Effector CD8-positive, alpha-beta T cell (primary cell): ENCODE data around the gene LIPM.
A peak's percentile ranks its signal among the peaks of the same experiment; 100 is the strongest.
"Not testable (repeated sequence)": the region's sequence is repeated elsewhere in the genome, so short reads cannot be mapped to it uniquely, and the experiment has no call there.

Experiments used
- DNase-seq: peaks from one replicate; lab custom pipeline; 2025; lab: John Stamatoyannopoulos, UW

LIPM gene

GRCh38 chr10:88800152-88801125 is 2.1 kb upstream of the LIPM start:
- DNase-seq: no peak

GRCh38 chr10:88803641-88804040 is 1.1 kb downstream of the LIPM start:
- no peak for DNase-seq

GRCh38 chr10:88804083-88804812 is 1.7 kb downstream of the LIPM start:
- no peak for DNase-seq

GRCh38 chr10:88805361-88805760 is 2.8 kb downstream of the LIPM start:
- no peak for DNase-seq

DNA sequence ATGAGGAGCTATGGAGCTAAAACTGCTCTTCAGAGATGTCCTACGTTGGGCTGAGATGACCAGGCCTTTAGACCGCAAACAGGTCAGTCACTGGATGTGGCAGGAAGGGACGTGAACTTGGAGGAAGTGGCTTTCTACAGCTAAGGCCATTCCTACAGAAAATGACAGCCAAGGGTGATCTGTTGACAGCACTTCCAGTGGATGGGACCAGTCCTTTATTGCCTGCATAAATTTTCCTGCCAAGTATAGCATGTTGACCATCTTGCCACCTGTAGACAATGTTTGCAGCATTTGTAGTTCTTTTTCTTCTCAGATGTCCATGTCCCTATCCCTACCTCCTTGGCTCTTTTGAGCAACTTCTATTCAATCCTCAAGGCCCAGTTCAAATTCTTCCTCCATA is 3.4 kb downstream of the LIPM start:
- DNase-seq: no peak

DNA sequence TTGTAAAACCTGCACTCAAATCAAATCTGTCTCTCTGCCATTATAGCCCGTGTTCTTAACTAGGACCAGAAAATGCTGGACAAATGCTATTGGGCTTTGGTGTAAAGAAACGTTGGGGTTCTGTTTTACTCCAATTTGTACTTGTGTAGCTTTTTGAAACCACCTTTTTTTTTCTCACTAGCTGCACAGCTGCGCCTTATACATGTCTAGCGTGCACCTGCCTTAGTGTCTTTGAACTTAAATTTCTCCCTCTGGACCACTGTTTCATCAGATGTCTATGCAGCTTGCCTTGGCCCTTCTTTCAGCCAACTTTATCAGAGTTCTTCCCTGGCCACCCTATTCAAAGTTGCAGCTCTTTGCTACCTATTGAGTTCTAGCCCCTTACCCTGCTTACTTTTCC is 7.1 kb downstream of the LIPM start:
- no peak for DNase-seq

DNA sequence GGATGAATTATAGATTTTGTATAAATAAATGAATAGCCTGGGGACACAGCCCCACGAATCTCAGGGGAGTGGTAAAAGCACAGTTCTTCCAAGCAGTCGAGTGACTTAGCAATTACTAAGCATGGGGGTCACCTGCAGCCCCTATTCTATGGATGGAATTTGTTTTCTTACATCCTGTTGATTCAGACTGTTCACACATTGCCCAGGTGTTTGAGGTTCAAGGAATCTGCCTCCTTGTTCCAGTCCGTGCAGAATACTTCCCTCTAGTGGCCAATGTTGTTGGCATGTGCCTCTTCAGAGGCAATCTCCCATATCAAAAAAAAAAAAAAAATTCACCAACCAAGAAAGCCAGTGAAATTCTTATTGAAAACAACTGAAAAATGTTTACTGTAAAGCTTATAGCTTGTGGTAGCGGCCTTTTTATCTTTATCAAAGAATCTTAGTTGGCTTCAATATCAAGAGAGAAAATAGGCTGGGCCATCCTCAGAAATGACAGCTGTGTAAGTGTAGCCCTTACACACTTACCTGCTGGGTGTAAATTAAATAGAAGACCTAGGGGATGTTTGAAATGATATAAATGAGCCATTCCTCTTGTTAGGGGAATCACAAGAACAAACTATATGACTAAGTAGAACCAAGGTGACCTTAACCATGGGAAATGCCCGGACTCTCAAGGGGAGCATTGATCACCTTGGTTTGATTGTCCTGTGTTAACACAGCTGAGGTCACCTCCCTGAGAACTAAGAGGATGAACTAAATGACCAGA is 7.8 kb downstream of the LIPM start:
- no peak for DNase-seq

- no peak for DNase-seq
These were observed 10.7 kb downstream of the LIPM start for GRCh38 chr10:88813200-88813599.

DNA sequence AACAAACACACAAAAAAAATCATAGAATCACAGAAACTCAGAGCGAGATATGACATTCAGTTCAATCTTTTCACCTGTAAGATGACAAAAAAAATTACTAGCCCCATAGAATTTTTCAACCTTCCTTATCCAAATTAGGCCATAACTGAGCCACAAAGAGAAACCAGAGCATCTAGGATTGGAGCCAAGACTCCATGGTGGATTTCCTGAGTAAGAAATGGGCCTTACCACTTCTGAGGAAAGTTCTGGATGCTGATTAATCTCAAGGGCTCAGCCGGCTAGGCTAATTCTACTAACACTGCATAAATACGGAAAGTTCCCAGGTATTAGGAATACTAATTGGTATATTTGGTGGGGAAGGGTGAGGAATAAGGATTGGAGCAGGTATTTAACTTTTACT is 16.8 kb downstream of the LIPM start:
- no peak for DNase-seq

- no peak for DNase-seq
These were observed 18.3 kb downstream of the LIPM start for GRCh38 chr10:88820748-88821401.

GRCh38 chr10:88826388-88826787 is 23.9 kb downstream of the LIPM start:
- DNase-seq: no peak

DNA sequence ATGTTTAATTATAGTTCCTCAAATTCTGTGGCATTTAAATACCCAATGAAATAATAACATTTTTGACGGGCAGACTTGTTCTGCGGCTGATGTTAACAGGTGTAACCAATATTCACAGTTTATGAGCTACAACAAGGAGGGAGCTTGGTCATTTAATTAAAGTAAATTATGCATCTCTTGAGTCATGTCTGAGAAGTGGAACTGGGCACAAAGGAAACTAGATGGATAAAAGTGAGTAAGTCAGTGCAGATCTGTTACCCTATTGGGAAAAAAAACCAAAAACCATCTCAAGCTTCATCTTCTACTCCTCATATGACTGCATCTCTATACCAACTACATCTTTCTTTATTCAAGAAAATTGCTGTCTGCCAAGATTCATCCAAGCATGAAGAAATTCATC is 25.1 kb downstream of the LIPM start:
- no peak for DNase-seq

GRCh38 chr10:88828310-88828709 is 25.8 kb downstream of the LIPM start:
- no peak for DNase-seq

- no peak for DNase-seq
These were observed 28.2 kb downstream of the LIPM start for GRCh38 chr10:88830643-88831268.

GRCh38 chr10:88831709-88832108 is 29.2 kb downstream of the LIPM start:
- no peak for DNase-seq

DNA sequence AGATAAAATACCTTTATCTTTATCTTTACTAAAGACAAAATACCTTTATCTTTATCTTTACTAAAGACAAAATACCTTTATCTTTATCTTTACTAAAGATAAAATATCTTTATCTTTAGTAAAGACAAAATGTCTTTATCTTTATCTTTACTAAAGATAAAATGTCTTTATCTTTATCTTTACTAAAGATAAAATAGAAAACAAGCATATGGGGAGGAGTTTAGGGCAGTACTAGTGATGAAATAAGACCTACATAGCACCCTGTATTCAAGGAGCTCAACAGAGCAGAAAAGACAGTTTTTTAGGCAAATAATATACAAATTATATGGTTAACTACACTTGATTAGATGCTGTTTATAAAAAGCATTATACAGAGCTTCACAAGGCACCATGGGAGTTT is 29.8 kb downstream of the LIPM start:
- no peak for DNase-seq

GRCh38 chr10:88833156-88833555 is 30.6 kb downstream of the LIPM start:
- DNase-seq: no peak

DNA sequence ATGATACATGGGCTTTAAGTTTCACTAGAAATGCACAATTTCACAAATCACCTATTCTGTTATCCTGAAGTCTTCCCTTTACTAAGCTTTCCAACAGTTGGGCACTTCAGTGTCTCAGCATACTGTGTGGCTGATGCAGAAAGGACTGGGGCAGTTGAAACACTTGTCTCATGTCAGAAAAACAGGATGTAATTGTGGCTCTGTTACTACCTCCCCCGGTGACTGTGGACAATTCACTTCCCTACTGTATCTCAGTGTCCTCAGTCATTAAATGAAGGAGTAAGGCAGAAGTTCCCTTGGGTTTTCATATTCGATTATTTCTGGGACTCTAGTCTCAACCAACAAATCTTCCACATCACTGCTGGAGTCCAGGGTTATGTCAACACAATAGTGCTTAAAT is 31.2 kb downstream of the LIPM start:
- no peak for DNase-seq

GRCh38 chr10:88835096-88835909 is 32.8 kb downstream of the LIPM start:
- DNase-seq: peak; percentile 71

DNA sequence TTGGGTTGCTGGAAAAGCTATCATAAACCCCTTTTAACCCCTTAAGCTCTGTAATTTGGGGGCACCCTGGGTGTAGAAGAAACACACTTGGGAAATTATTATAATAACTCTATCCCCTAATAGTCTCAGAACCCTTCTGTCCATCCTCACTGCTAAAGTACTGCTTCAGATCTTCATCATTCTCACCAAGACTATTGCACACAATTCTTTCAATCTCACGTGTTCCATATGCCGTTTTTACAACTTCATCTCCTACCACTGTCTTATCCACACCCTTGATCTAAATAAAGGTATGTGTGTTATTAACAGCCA is 33.3 kb downstream of the LIPM start:
- no peak for DNase-seq

- DNase-seq: not testable (repeated sequence)
These were observed 35.1 kb downstream of the LIPM start for GRCh38 chr10:88837632-88838031.
